HFF-Myc (cell line): Measurements from ENCODE around the gene HELZ.

Source experiments
- DNase-seq: peaks from one replicate; pipeline ENCODE4 v3.0.0-alpha.2; 2011; ENCODE audit warnings: low read depth; ENCODE audit errors: extremely low read depth
- H3K4me3 ChIP-seq: replicated peaks from 2 replicates; pipeline ENCODE4 v1.5.1; 2011; ENCODE audit warnings: low read depth, mild to moderate bottlenecking, control low read depth, low read length
- CTCF ChIP-seq: IDR thresholded peaks from 2 replicates; pipeline ENCODE4 v1.5.1; 2012; ENCODE audit warnings: mild to moderate bottlenecking, low read depth, low read length, control low read depth; ENCODE audit errors: missing control alignments

The HELZ gene

DNA sequence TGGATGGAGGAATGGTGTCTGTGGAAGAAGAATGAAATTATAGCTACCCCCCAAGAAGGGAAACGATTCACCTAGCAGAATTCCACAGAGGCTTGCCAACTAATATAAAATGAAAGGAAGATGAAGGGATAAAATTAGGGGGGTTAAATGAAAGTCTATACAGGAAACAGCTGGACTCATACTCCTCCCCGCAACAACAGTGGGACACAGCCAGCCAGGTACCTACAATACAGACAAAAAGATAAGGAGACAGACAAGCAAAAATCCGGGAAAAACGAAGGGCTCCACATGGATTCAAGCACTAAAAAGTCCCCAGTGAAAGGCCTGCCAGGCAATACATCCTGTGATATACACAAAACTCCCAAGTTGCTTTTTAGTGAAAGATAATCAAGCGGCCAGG lies 152.7 kb downstream of the HELZ start:
- no peak overlapping the region for H3K4me3 ChIP-seq
- no peak for DNase-seq
- TF ChIP-seq CTCF = no peak

DNA sequence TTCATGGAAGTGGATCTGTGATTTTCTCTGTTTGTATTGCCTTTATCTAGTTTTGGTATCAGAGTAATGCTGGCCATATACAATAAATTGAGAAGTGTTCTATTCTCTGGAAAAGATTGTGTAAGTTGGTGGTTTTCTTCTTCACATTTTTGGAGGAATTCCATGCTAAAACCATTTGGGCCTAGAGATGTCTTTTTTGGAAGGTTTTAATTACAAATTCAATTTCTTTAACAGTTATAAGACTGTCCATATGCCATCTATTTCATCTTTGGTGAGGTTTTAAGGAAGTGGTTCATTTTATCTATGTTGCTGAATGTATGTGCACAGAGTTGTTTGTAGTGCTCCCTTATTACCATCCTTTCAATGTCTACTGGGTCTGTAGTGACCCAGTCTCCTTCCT lies 154.7 kb downstream of the HELZ start:
- no peak for TF ChIP-seq CTCF
- no peak overlapping the region for H3K4me3 ChIP-seq
- DNase-seq = no peak

GRCh38 chr17:67088639-67089038 lies 156.4 kb downstream of the HELZ start:
- TF ChIP-seq CTCF = no peak
- no peak for DNase-seq
- no peak overlapping the region for H3K4me3 ChIP-seq

DNA sequence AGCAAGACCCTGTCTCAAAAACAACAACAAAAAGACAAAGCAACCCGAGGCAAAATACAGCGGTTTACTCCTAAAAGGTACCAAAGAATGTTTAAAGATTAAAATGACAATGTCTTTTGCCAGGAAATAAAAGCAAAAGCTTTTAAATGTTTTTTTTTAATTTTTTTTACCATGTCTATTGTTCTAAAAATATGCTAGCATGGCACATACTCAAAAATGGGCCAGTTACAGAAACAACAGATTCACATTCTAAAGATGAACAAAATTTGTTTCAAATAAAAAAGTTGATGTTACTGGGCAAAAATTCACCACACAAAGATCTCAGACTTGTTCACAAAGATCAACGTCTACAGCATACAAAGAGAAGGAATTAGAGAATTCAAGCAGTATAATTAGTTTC lies 159.6 kb downstream of the HELZ start:
- no peak for DNase-seq
- H3K4me3 ChIP-seq = no peak overlapping the region
- TF ChIP-seq CTCF = no peak

GRCh38 chr17:67082107-67082506 lies 162.9 kb downstream of the HELZ start:
- no peak for TF ChIP-seq CTCF
- H3K4me3 ChIP-seq = no peak overlapping the region
- no peak for DNase-seq

DNA sequence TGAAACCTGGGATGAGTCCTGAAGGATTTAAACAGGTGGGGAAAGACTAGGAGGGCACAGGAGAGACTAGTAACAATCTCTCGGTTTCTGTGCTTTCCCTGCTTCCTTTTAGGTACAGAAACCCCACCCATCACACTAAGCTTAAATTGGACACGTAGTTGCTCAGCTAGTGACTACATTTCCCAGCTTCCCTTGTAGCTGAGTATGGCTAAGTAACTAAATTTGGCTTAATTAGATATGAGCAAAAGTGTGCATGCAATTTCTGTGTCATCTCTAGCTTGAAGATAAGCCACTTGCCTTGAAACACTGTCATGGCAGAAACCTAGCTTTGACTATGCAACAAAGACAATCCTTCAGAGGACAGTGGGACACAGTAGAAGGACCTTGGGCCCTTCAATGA lies 164.2 kb downstream of the HELZ start:
- no peak overlapping the region for H3K4me3 ChIP-seq
- DNase-seq = no peak
- TF ChIP-seq CTCF = no peak

DNA sequence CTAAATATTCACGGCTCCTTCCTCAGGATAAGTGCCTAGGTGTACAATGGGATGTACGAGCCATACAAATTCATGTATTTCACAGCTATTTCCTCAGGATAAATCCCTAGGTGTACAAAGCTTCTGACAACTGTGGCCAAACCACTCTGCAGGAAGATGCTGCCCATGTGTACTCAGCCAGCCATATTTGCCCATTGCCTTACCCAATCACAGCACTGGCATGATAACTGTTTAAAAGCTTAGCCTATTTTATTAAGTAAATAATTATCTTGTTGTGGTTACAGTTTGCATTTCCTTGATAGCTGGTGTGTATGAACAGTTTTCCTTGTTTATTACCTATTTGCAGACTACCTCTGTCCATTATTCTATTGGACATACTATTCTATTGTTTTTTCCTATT lies 165.5 kb downstream of the HELZ start:
- no peak for DNase-seq
- H3K4me3 ChIP-seq = no peak overlapping the region
- TF ChIP-seq CTCF = no peak
